Body of pancreas (tissue), 4 donors: ENCODE results near the gene THSD7B. TPM values are rescaled to one million over a fixed set of nuclear protein-coding genes. Genes with fewer than 3 reads are reported as not detected.

ENCODE experiments used
- ATAC-seq: fragments of 150-250 bp; one replicate; pipeline ENCODE4 v1.9.1; 2016
- DNase-seq, 4 donors: peaks; one replicate each; pipeline ENCODE4 v3.0.0-alpha.2; 2019
- H3K27ac ChIP-seq, 4 donors: fragments of 200-600 bp; sonication (generic); 1 replicate in 3 of 4; 2 replicates in 1 of 4; pipeline versions ENCODE4 v1.5.1 to v1.6.1; 2016 to 2019; ENCODE audit warnings: mild to moderate bottlenecking in 1 of 4, mixed read lengths in 1 of 4, moderate library complexity in 1 of 4
- H3K27me3 ChIP-seq, 2 donors: fragments of 200-600 bp; sonication (generic); one replicate each; pipeline ENCODE4 v1.6.0; 2016; ENCODE audit warnings: mild to moderate bottlenecking in 1 of 2
- H3K36me3 ChIP-seq, 2 donors: fragments of 200-600 bp; sonication (generic); replicated peaks in 1 of 2; 2 replicates each; pipeline ENCODE4 v1.5.1; 2016; ENCODE audit warnings: low read depth in 2 of 2; ENCODE audit not compliant: insufficient read depth in 1 of 2
- H3K4me1 ChIP-seq: fragments of 200-600 bp; sonication (generic); one replicate; pipeline ENCODE4 v1.6.0; 2016
- H3K4me3 ChIP-seq, 2 donors: fragments of 200-600 bp; sonication (generic); 1 replicate in 1 of 2; 2 replicates in 1 of 2; pipeline ENCODE4 v1.5.1; 2016 to 2019
- H3K9me3 ChIP-seq, 3 donors: fragments of 200-600 bp; sonication (generic); 1 replicate in 2 of 3; 2 replicates in 1 of 3; pipeline ENCODE4 v1.5.1; 2016
- CTCF ChIP-seq, 7 experiments: fragments of 450-650 bp in 4 of 7; fragments of 200-600 bp in 3 of 7; sonication (generic) in 3 of 7; IDR thresholded peaks; one replicate each; pipeline ENCODE4 v1.5.1; 2016 to 2019; ENCODE audit warnings: antibody characterized with exemption in 7 of 7
- POLR2A ChIP-seq, 3 donors: fragments of 450-650 bp; IDR thresholded peaks; one replicate each; pipeline ENCODE4 v1.6.1; 2016; ENCODE audit warnings: antibody characterized with exemption in 3 of 3, mild to moderate bottlenecking in 2 of 3
- WGBS, 2 donors: methylation state at CpG; one replicate each; pipeline ENCODE4 v1.1.5; 2017; 5-methylcytosine and 5-hydroxymethylcytosine counted together
- intact Hi-C: fragments of 100-400 bp; cut with DNase I; formaldehyde crosslinking; loops from one replicate; pipeline ENCODE4 v1.15.1; 2023
- total RNA-seq, 2 donors: library from RNA; depleted of rRNA; stranded (reverse); fragments of >200 nt; gene quantifications; one replicate each; pipeline ENCODE4 v1.1.0, GENCODE V29; 2016

THSD7B gene
- total RNA-seq, 2 donors from 2014 or later = 0.26 to 0.33 TPM

- DNase-seq = no peak
These were observed 568.2 kb downstream of the THSD7B start for GRCh38 chr2:137333386-137334165.

GRCh38 chr2:137336067-137336466 is 570.7 kb downstream of the THSD7B start:
- ATAC-seq = no peak
- no peak for DNase-seq
- Histone ChIP-seq H3K4me1 (no peaks in the 10 kb centered on the region), H3K9me3 (no peaks in the 10 kb centered on the region), H3K36me3 (no peaks in the 10 kb centered on the region), H3K27me3 (no peaks in the 10 kb centered on the region), H3K4me3 (no peak overlapping the region), H3K27ac (no peak overlapping the region)
- intact Hi-C loops = no loop called here
- no peak for TF ChIP-seq POLR2A (IDR thresholded peaks at IDR 0.05)
- no peak for TF ChIP-seq CTCF (IDR thresholded peaks at IDR 0.05)
- 39% methylated on average over 2 of the region's 2 CpGs for WGBS, 2 donors

More at GRCh38 chr2:137333386-137334165, 568.2 kb downstream of the THSD7B start:
- Histone ChIP-seq H3K27me3 (no peaks in the 10 kb centered on the region), H3K9me3 (no peaks in the 10 kb centered on the region), H3K4me3 (no peak overlapping the region), H3K27ac (no peak overlapping the region), H3K4me1 (no peaks in the 10 kb centered on the region), H3K36me3 (no peaks in the 10 kb centered on the region)
- no peak for TF ChIP-seq POLR2A (IDR thresholded peaks at IDR 0.05)
- no peak for TF ChIP-seq CTCF (IDR thresholded peaks at IDR 0.05)
- no peak for ATAC-seq
- WGBS, 2 donors = 38 to 63% methylated on average over 3 to 4 of the region's 4 CpGs
- intact Hi-C loops = no loop called here

GRCh38 chr2:137339051-137339450 is 573.7 kb downstream of the THSD7B start:
- no peak for DNase-seq
- TF ChIP-seq POLR2A (IDR thresholded peaks at IDR 0.05) (no peak), CTCF (IDR thresholded peaks at IDR 0.05) (no peak)
- Histone ChIP-seq H3K27me3 (no peaks in the 10 kb centered on the region), H3K9me3 (no peaks in the 10 kb centered on the region), H3K36me3 (no peaks in the 10 kb centered on the region), H3K4me3 (no peak overlapping the region), H3K27ac (no peak overlapping the region), H3K4me1 (no peaks in the 10 kb centered on the region)
- no peak for ATAC-seq
- 52 to 55% methylated on average over 3 of the region's 3 CpGs for WGBS, 2 donors
- intact Hi-C loops = no loop called here

GRCh38 chr2:137345994-137346393 is 580.6 kb downstream of the THSD7B start:
- no peaks in the 10 kb centered on the region for H3K27me3 ChIP-seq
- TF ChIP-seq CTCF (IDR thresholded peaks at IDR 0.05) (no peak), POLR2A (IDR thresholded peaks at IDR 0.05) (no peak)
- no peak overlapping the region for H3K4me3 ChIP-seq
- H3K9me3 ChIP-seq = no peaks in the 10 kb centered on the region
- ATAC-seq (no peak), DNase-seq (no peak)
- 49 to 51% methylated on average over 4 of the region's 4 CpGs for WGBS, 2 donors
- intact Hi-C loops = no loop called here
- no peaks in the 10 kb centered on the region for H3K36me3 ChIP-seq
- H3K4me1 ChIP-seq = no peaks in the 10 kb centered on the region
- H3K27ac ChIP-seq = no peak overlapping the region

GRCh38 chr2:137348301-137348700 is 583.0 kb downstream of the THSD7B start:
- intact Hi-C loops = no loop called here
- DNase-seq (no peak), ATAC-seq (no peak)
- WGBS, 2 donors = 32 to 51% methylated on average over 3 of the region's 3 CpGs
- Histone ChIP-seq H3K4me1 (no peaks in the 10 kb centered on the region), H3K27me3 (no peaks in the 10 kb centered on the region), H3K4me3 (no peak overlapping the region), H3K9me3 (no peaks in the 10 kb centered on the region), H3K27ac (no peak overlapping the region), H3K36me3 (no peaks in the 10 kb centered on the region)
- TF ChIP-seq CTCF (IDR thresholded peaks at IDR 0.05) (no peak), POLR2A (IDR thresholded peaks at IDR 0.05) (no peak)
